ENCODE data around the gene TMCC2. TPM values are rescaled to one million over a fixed set of nuclear protein-coding genes. Genes with fewer than 3 reads are reported as not detected.

Gene TMCC2
- total RNA-seq, 1 experiment from 2014 or later: 2.2 TPM

Other genes with a start within 250 kb of the TMCC2 start
- not detected in 2 replicates for gene CNTN2, start 184.7 kb upstream of the TMCC2 start, total RNA-seq (2021)
- 5.4 and 5.9 TPM in 2 replicates for gene TMEM81, start 143.5 kb upstream of the TMCC2 start, total RNA-seq (2021)
- 24.4 and 32.0 TPM in 2 replicates for gene RBBP5, start 106.0 kb upstream of the TMCC2 start, total RNA-seq (2021)
- gene DSTYK, start 16.2 kb upstream of the TMCC2 start, total RNA-seq (2021): 7.1 and 7.5 TPM in 2 replicates
- 0.45 and 0.83 TPM in 2 replicates for gene NUAK2, start 93.8 kb downstream of the TMCC2 start, total RNA-seq (2021)
- 0.39 TPM in 1 of 2 replicates, not detected in the other for gene KLHDC8A, start 129.0 kb downstream of the TMCC2 start, total RNA-seq (2021)
- gene LEMD1, start 194.1 kb downstream of the TMCC2 start, total RNA-seq (2021): 1.5 and 3.4 TPM in 2 replicates
- gene BLACAT1, start 228.1 kb downstream of the TMCC2 start, total RNA-seq (2021): 0.45 and 2.0 TPM in 2 replicates

Measured in A673 (cell line).